Neural crest cell (in vitro differentiated cells): ENCODE measurements around the gene LRRC26. TPM values are rescaled to one million over a fixed set of nuclear protein-coding genes. Genes with fewer than 3 reads are reported as not detected.
A peak's percentile ranks its signal among the peaks of the same experiment; 100 is the strongest.

ENCODE experiments used
- DNase-seq: peaks from one replicate; pipeline ENCODE4 v3.0.0; 2021; ENCODE audit warnings: low read depth, mixed read lengths, low spot score
- H3K27ac Mint-ChIP-seq: one replicate; pipeline ENCODE4 v1.8.0; 2021; ENCODE audit warnings: mild to moderate bottlenecking, mixed read lengths; ENCODE audit not compliant: unreplicated experiment
- H3K27me3 Mint-ChIP-seq: 2 replicates; pipeline ENCODE4 v1.8.0; 2021; ENCODE audit warnings: low read depth, mild to moderate bottlenecking, mixed read lengths
- H3K36me3 Mint-ChIP-seq: 2 replicates; pipeline ENCODE4 v1.8.0; 2021; ENCODE audit warnings: low read depth, mild to moderate bottlenecking, mixed read lengths
- H3K4me1 Mint-ChIP-seq: 2 replicates; pipeline ENCODE4 v1.8.0; 2021; ENCODE audit warnings: mixed read lengths
- H3K4me3 Mint-ChIP-seq: one replicate; pipeline ENCODE4 v1.8.0; 2021; ENCODE audit warnings: mild to moderate bottlenecking, mixed read lengths
- H3K9me3 Mint-ChIP-seq: 2 replicates; pipeline ENCODE4 v1.8.0; 2021; ENCODE audit warnings: mixed read lengths
- CTCF ChIP-seq: fragments of 200-600 bp; sonication (generic); conservative IDR thresholded peaks from 2 replicates; pipeline ENCODE4 v1.5.0; 2021; ENCODE audit warnings: antibody characterized with exemption, mild to moderate bottlenecking
- total RNA-seq: library from RNA; stranded (reverse); gene quantifications from 2 replicates; pipeline ENCODE4 v1.2.1, GENCODE V29; 2021

The LRRC26 gene
- total RNA-seq, 1 donor from 2014 or later = 0.37 TPM

DNA sequence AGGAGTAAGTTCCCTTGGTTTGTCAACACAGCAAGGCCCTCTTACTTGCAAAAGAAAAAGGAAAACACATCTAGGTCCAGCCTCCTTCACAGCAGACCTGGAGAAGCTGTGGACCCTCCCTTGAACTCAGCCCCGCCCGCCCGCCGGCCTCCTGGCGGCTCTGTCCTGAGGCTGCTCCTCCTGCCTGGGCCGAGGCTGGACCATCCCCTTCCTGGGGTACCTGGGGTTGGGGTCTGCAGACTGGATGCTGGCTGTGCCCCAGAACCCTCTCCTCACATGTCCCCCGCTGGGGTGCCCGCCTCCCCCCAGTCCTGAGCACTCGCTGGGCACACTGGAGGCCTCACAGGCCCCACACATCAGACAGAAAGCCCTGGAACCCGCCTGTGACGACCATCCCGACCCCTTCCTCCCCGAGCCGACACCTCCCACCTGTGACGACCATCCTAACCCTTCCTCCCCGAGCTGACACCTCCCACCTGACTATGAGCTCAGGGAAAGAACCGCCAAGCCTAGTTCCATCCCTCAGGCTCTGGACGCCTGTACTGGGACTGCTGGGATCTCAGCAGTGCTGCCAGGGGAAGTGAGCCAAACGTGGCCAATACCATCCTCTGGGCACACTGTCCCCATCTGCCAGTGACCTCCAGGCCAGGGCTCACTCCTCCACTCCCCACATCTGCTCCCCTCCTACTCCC, 9.2 kb upstream of the LRRC26 start:
- Mint-ChIP-seq H3K27ac (peak overlapping the region; percentile 75), H3K36me3 (peaks cover 2% of the 10 kb centered on the region), H3K27me3 (peaks cover 25% of the 10 kb centered on the region), H3K4me3 (no peak overlapping the region), H3K4me1 (no peaks in the 10 kb centered on the region), H3K9me3 (no peaks in the 10 kb centered on the region)
- no peak for TF ChIP-seq CTCF
- DNase-seq = no peak

- Mint-ChIP-seq H3K27me3 (peaks cover 32% of the 10 kb centered on the region), H3K36me3 (peaks cover 2% of the 10 kb centered on the region), H3K9me3 (no peaks in the 10 kb centered on the region), H3K4me3 (no peak overlapping the region), H3K4me1 (no peaks in the 10 kb centered on the region), H3K27ac (no peak overlapping the region)
- no peak for TF ChIP-seq CTCF
- no peak for DNase-seq
Observed at GRCh38 chr9:137178201-137178938, 8.5 kb upstream of the LRRC26 start.

- Mint-ChIP-seq H3K36me3 (peaks cover 2% of the 10 kb centered on the region), H3K4me1 (no peaks in the 10 kb centered on the region), H3K27me3 (peaks cover 46% of the 10 kb centered on the region), H3K9me3 (no peaks in the 10 kb centered on the region), H3K4me3 (peak overlapping the region; percentile 7), H3K27ac (no peak overlapping the region)
- DNase-seq = no peak
- peak; percentile 63 for TF ChIP-seq CTCF
Observed at GRCh38 chr9:137176302-137177182, 6.7 kb upstream of the LRRC26 start.

- TF ChIP-seq CTCF = no peak
- no peak overlapping the region for H3K4me3 Mint-ChIP-seq
- H3K9me3 Mint-ChIP-seq = no peaks in the 10 kb centered on the region
- no peak overlapping the region for H3K27ac Mint-ChIP-seq
- no peak for DNase-seq
- H3K36me3 Mint-ChIP-seq = peaks cover 2% of the 10 kb centered on the region
- peaks cover 57% of the 10 kb centered on the region for H3K27me3 Mint-ChIP-seq
- H3K4me1 Mint-ChIP-seq = no peaks in the 10 kb centered on the region
Observed at GRCh38 chr9:137175345-137175961, 5.6 kb upstream of the LRRC26 start.

DNA sequence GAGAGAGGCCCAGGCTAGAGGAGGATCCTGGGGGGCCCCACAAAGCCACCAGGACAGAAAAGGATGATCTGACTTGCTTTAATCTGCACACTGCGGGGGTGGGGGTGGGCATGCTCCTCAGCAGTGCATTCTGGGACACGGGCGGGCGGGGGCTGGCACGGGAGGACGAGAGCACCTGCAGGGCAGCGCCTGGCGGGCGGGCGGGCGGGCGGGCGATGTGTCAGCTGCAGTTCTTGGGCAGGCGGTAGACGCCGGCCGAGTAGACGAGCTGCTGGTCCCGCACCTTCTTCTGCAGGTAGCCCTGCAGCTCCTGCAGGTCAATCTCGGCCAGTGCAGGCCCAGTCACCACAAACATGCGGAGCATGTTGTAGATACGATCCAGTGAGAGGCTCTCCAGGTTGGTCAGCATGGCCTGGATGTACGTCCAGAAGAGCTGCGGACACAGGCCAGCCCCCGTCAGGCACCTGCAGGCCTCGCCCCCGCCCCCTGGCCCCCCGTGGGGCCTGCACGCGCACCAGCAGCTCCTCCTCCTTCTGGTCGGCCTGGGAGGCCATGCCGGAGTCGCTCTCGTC, 5.0 kb upstream of the LRRC26 start:
- Mint-ChIP-seq H3K36me3 (peaks cover 2% of the 10 kb centered on the region), H3K9me3 (no peaks in the 10 kb centered on the region), H3K27ac (no peak overlapping the region), H3K4me1 (no peaks in the 10 kb centered on the region), H3K4me3 (no peak overlapping the region), H3K27me3 (peaks cover 63% of the 10 kb centered on the region)
- no peak for TF ChIP-seq CTCF
- DNase-seq = no peak
